Hepatocyte (in vitro differentiated cells): ENCODE measurements around the gene TAS1R3.

Source experiments
- EZH2 ChIP-seq: fragments of 200-600 bp; sonication (generic); IDR thresholded peaks from 2 replicates; pipeline ENCODE4 v1.6.1; 2016; ENCODE audit warnings: antibody characterized with exemption, mild to moderate bottlenecking, borderline replicate concordance
- EZH2phosphoT487 ChIP-seq: fragments of 200-600 bp; sonication (generic); IDR thresholded peaks from one replicate; pipeline ENCODE4 v1.6.1; 2018; ENCODE audit warnings: antibody characterized with exemption, mild to moderate bottlenecking, low read depth, moderate library complexity; ENCODE audit not compliant: unreplicated experiment, severe bottlenecking
- TF ChIP-seq, protein P1 (sequence below): fragments of 200-600 bp; sonication (generic); IDR thresholded peaks from 2 replicates; pipeline ENCODE4 v1.5.1; 2016; ENCODE audit warnings: antibody characterized with exemption, mild to moderate bottlenecking; ENCODE audit not compliant: poor library complexity

DNA sequence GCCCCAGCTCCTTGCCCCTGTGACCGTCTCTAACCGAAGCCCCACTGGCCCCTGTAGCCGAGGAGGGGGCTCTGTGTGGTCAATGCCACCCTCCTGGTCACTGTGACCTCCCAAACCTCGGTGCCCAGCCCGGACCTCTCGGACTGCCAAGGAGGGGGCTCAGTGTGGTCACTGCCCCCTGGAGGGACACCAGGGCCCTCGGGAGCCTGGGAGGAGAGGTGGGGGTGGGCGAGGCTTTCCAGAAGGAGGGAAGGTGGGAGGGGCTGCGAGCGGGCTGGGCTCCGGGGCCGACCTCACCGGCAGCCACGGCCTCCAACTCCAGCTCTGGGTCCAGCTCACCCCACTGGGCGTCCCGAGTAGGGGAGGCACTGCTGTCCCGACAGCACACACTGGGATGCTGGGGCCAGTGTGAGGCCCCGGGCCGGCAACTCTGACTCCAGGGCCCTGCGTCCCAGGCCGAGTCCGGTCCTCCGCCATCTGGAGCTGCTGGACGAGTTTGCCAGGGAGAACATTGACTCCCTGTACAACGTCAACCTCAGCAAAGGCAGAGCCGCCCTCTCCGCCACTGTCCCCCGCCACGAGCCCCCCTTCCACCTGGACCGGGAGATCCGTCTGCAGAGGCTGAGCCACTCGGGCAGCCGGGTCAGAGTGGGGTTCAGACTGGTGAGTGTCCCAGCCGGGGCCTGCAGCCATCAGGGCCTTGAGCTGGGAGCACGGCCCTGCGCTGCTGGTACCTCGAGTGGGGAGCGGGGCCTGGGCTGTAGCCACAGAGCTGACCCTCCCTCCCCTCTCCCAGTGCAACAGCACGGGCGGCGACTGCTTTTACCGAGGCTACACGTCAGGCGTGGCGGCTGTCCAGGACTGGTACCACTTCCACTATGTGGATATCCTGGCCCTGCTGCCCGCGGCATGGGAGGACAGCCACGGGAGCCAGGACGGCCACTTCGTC lies 44.5 kb upstream of the TAS1R3 start:
- TF ChIP-seq, protein P1, sequence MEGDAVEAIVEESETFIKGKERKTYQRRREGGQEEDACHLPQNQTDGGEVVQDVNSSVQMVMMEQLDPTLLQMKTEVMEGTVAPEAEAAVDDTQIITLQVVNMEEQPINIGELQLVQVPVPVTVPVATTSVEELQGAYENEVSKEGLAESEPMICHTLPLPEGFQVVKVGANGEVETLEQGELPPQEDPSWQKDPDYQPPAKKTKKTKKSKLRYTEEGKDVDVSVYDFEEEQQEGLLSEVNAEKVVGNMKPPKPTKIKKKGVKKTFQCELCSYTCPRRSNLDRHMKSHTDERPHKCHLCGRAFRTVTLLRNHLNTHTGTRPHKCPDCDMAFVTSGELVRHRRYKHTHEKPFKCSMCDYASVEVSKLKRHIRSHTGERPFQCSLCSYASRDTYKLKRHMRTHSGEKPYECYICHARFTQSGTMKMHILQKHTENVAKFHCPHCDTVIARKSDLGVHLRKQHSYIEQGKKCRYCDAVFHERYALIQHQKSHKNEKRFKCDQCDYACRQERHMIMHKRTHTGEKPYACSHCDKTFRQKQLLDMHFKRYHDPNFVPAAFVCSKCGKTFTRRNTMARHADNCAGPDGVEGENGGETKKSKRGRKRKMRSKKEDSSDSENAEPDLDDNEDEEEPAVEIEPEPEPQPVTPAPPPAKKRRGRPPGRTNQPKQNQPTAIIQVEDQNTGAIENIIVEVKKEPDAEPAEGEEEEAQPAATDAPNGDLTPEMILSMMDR, result no peak
- TF ChIP-seq EZH2phosphoT487, result no peak
- TF ChIP-seq EZH2, result no peak
